Measurements from ENCODE around the gene SH2D5.
"Not testable (repeated sequence)": the region's sequence is repeated elsewhere in the genome, so short reads cannot be mapped to it uniquely, and the experiment has no call there.

The SH2D5 gene

GRCh38 chr1:20673626-20674025 is 58.9 kb downstream of the SH2D5 start:
- H3K4me1 Mint-ChIP-seq, H3K27ac Mint-ChIP-seq, H3K9me3 Mint-ChIP-seq, H3K27me3 Mint-ChIP-seq, H3K36me3 Mint-ChIP-seq, H3K4me3 Mint-ChIP-seq: not testable (repeated sequence)

GRCh38 chr1:20672265-20672632 is 60.3 kb downstream of the SH2D5 start:
- Mint-ChIP-seq H3K4me1 (no peaks in the 10 kb centered on the region), H3K27ac (peak overlapping the region; percentile 51), H3K9me3 (no peaks in the 10 kb centered on the region), H3K27me3 (peaks cover 1% of the 10 kb centered on the region), H3K4me3 (no peak overlapping the region), H3K36me3 (no peaks in the 10 kb centered on the region)

GRCh38 chr1:20670936-20671335 is 61.6 kb downstream of the SH2D5 start:
- no peaks in the 10 kb centered on the region for H3K36me3 Mint-ChIP-seq
- no peaks in the 10 kb centered on the region for H3K27me3 Mint-ChIP-seq
- H3K4me1 Mint-ChIP-seq, result no peaks in the 10 kb centered on the region
- H3K9me3 Mint-ChIP-seq, result no peaks in the 10 kb centered on the region
- H3K27ac Mint-ChIP-seq, result no peak overlapping the region
- no peak overlapping the region for H3K4me3 Mint-ChIP-seq

Data from activated naive CD4-positive, alpha-beta T cell treated with anti-CD3 and anti-CD28 coated beads, Interleukin-2, amount 50 U/mL, for 24 hours (primary cell).